AG04450 (cell line): ENCODE data around the gene SLC1A1. TPM values are rescaled to one million over a fixed set of nuclear protein-coding genes. Genes with fewer than 3 reads are reported as not detected.

ENCODE experiments used
- CTCF ChIA-PET: fragments of 300-600, 350-600 bp; formaldehyde crosslinking; extraction: SDS; loops from one replicate; lab custom pipeline; 2022; ENCODE audit warnings: antibody characterized with exemption, inconsistent platforms; lab: Charles Lee
- POLR2A ChIA-PET: fragments of 350-600 bp; formaldehyde crosslinking; extraction: SDS; loops from one replicate; lab custom pipeline; 2021; ENCODE audit warnings: antibody characterized with exemption, inconsistent platforms; lab: Yijun Ruan, JAX
- DNase-seq: peaks from one replicate; pipeline ENCODE4 v3.0.0-alpha.2; 2011; ENCODE audit warnings: low read depth, low spot score
- H3K27ac ChIP-seq: one replicate; pipeline ENCODE4 v1.5.1; 2012; ENCODE audit warnings: low read depth, low read length, control low read depth
- H3K27me3 ChIP-seq: one replicate; pipeline ENCODE4 v1.6.0; 2012; ENCODE audit warnings: low read length; ENCODE audit not compliant: control insufficient read depth, insufficient read depth
- H3K4me3 ChIP-seq: 2 replicates; pipeline ENCODE4 v1.5.1; 2011; ENCODE audit warnings: mild to moderate bottlenecking, low read depth, low read length, control low read depth
- H3K9me3 ChIP-seq: 2 replicates; pipeline ENCODE4 v1.5.1; 2012; ENCODE audit warnings: low read length; ENCODE audit not compliant: control insufficient read depth, insufficient read depth
- CTCF ChIP-seq: IDR thresholded peaks from 2 replicates; pipeline ENCODE4 v1.5.1; 2011; ENCODE audit warnings: low read depth, low read length, control low read depth, inconsistent platforms
- polyA plus RNA-seq: library from polyadenylated mRNA; depleted of rRNA; stranded (reverse); fragments of >200 nt; gene quantifications from 2 replicates; pipeline ENCODE4 v1.2.3, GENCODE V29; 2011

SLC1A1 gene
- polyA plus RNA-seq, 1 experiment, result 0.55 TPM

- ChIA-PET CTCF (no interaction called here), POLR2A (no interaction called here)
- no peak for TF ChIP-seq CTCF
- H3K27me3 ChIP-seq, result peaks cover 2% of the 10 kb centered on the region
- H3K4me3 ChIP-seq, result no peak overlapping the region
- no peak overlapping the region for H3K27ac ChIP-seq
- no peaks in the 10 kb centered on the region for H3K9me3 ChIP-seq
- DNase-seq, result no peak
These were observed 17.2 kb downstream of the SLC1A1 start for GRCh38 chr9:4507306-4508130.

GRCh38 chr9:4508246-4508906 lies 18.1 kb downstream of the SLC1A1 start:
- ChIA-PET CTCF (no interaction called here), POLR2A (no interaction called here)
- H3K27me3 ChIP-seq, result no peaks in the 10 kb centered on the region
- H3K4me3 ChIP-seq, result no peak overlapping the region
- TF ChIP-seq CTCF, result no peak
- DNase-seq, result no peak
- no peaks in the 10 kb centered on the region for H3K9me3 ChIP-seq
- H3K27ac ChIP-seq, result no peak overlapping the region

GRCh38 chr9:4508907-4509589 lies 18.8 kb downstream of the SLC1A1 start:
- H3K4me3 ChIP-seq, result no peak overlapping the region
- POLR2A ChIA-PET, result no interaction called here
- DNase-seq, result no peak
- TF ChIP-seq CTCF, result no peak
- CTCF ChIA-PET, result no interaction called here
- no peaks in the 10 kb centered on the region for H3K9me3 ChIP-seq
- no peaks in the 10 kb centered on the region for H3K27me3 ChIP-seq
- no peak overlapping the region for H3K27ac ChIP-seq

- no peak for DNase-seq
- no peaks in the 10 kb centered on the region for H3K9me3 ChIP-seq
- no peak overlapping the region for H3K4me3 ChIP-seq
- ChIA-PET POLR2A (no interaction called here), CTCF (no interaction called here)
- no peak overlapping the region for H3K27ac ChIP-seq
- peaks cover 2% of the 10 kb centered on the region for H3K27me3 ChIP-seq
- no peak for TF ChIP-seq CTCF
These were observed 19.3 kb downstream of the SLC1A1 start for GRCh38 chr9:4509590-4509984.
